ENCODE results near the gene UCN. TPM values are rescaled to one million over a fixed set of nuclear protein-coding genes. Genes with fewer than 3 reads are reported as not detected.

UCN gene
- polyA plus RNA-seq, 1 experiment, result 0.17 TPM

GRCh38 chr2:27264253-27264752, 43.9 kb downstream of the UCN start:
- peaks cover 60% of the 10 kb centered on the region for H3K27me3 ChIP-seq (ENCODE audit: control insufficient read depth, insufficient read depth, low read length)
- H3K36me3 ChIP-seq (ENCODE audit: control insufficient read depth, insufficient read depth, low read length), result no peaks in the 10 kb centered on the region
- ChIA-PET CTCF (interaction anchor here (0.6 to 7.9 kb wide), 11 partner anchors 9 to 130 kb away, joined by 3 to 64 read pairs (median 4); partner anchors contain the start of gene TRIM54), POLR2A (no interaction called here)
- no peak overlapping the region for H3K4me3 ChIP-seq (ENCODE audit: low read depth, low read length)
- no peak for DNase-seq (ENCODE audit: low read depth)
- TF ChIP-seq CTCF (IDR thresholded peaks at IDR 0.05; ENCODE audit: insufficient read depth, low read depth, low read length), result no peak

GRCh38 chr2:27263287-27264252, 44.7 kb downstream of the UCN start:
- peak overlapping the region; percentile 7; the same call in 1 of the 2 replicates for H3K4me3 ChIP-seq (ENCODE audit: low read depth, low read length)
- CTCF ChIA-PET, result interaction anchor here (1.3 to 7.9 kb wide), 5 partner anchors 14 to 130 kb away, joined by 3 to 64 read pairs (median 4); partner anchors contain the start of gene TRIM54
- H3K36me3 ChIP-seq (ENCODE audit: control insufficient read depth, insufficient read depth, low read length), result no peaks in the 10 kb centered on the region
- POLR2A ChIA-PET, result no interaction called here
- TF ChIP-seq CTCF (IDR thresholded peaks at IDR 0.05; ENCODE audit: insufficient read depth, low read depth, low read length), result no peak
- H3K27me3 ChIP-seq (ENCODE audit: control insufficient read depth, insufficient read depth, low read length), result peaks cover 59% of the 10 kb centered on the region
- no peak for DNase-seq (ENCODE audit: low read depth)

- CTCF ChIA-PET, result interaction anchor here (0.6 to 7.9 kb wide), 2 partner anchors 18 to 19 kb away, joined by 3 to 64 read pairs; partner anchors contain the start of gene TRIM54
- no peak for DNase-seq (ENCODE audit: low read depth)
- H3K36me3 ChIP-seq (ENCODE audit: control insufficient read depth, insufficient read depth, low read length), result no peaks in the 10 kb centered on the region
- H3K4me3 ChIP-seq (ENCODE audit: low read depth, low read length), result peak within 1 kb of the TSS; percentile 19
- H3K27me3 ChIP-seq (ENCODE audit: control insufficient read depth, insufficient read depth, low read length), result peaks cover 60% of the 10 kb centered on the region
- POLR2A ChIA-PET, result no interaction called here
- TF ChIP-seq CTCF (IDR thresholded peaks at IDR 0.05; ENCODE audit: insufficient read depth, low read depth, low read length), result no peak
Observed at GRCh38 chr2:27262379-27263286, 45.6 kb downstream of the UCN start, which contains the start of gene SLC30A3. SLC30A3 (minus strand) TSS chr2:27263047; CDS start chr2:27262906, 141 bp downstream.

- ChIA-PET POLR2A (no interaction called here), CTCF (interaction anchor here (0.6 to 7.9 kb wide), 2 partner anchors 17 to 20 kb away, joined by 3 to 64 read pairs; partner anchors contain the start of gene TRIM54)
- DNase-seq (ENCODE audit: low read depth), result no peak
- TF ChIP-seq CTCF (IDR thresholded peaks at IDR 0.05; ENCODE audit: insufficient read depth, low read depth, low read length), result no peak
- Histone ChIP-seq H3K36me3 (ENCODE audit: control insufficient read depth, insufficient read depth, low read length) (no peaks in the 10 kb centered on the region), H3K4me3 (ENCODE audit: low read depth, low read length) (no peak overlapping the region), H3K27me3 (ENCODE audit: control insufficient read depth, insufficient read depth, low read length) (peaks cover 56% of the 10 kb centered on the region)
Observed at GRCh38 chr2:27261926-27262298, 46.3 kb downstream of the UCN start.

Data from BJ (cell line).